ENCODE measurements around the gene CKS1B. TPM values are rescaled to one million over a fixed set of nuclear protein-coding genes. Genes with fewer than 3 reads are reported as not detected.

CKS1B gene
- total and polyA plus RNA-seq, 5 experiments from 2014 or later, result 11.1 to 66.6 (median 58.0) TPM

DNA sequence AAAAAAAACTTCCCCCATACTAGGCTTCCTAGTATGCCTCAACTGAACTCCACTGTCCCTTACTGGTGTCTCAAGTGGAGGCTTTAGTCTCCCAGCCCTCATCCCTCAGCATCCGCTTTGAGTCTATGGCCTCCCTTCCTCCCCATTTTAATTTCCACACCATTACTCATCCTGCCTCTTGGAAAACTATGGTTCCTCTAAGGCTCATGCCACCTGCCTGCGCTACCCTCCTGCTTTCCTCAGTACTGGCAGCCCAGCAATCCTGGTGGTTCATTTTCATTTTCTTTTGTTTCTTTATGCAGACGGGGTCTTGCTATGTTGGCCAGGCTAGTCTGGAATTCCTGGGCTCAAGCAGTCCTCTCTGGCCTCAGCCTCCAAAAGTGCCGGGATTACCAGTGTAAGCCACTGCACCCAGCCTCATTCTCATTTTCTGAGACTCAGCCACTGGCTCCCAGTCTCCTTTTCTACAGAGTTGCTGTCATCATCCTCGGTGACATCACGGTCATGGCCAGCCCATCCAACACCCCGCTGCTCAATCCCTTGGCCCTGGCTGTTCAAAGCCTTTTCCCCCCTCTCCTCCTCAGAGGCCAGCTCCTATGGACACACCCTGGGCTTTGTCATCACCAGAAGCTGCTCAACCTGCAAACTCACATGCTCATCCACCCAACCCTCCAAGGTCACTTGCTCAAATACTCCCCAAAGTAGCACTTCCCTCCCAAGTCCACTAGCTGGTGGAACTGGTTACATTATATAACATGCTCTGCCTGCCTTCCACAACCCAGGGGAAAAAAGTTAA, 35.7 kb upstream of the CKS1B start:
- POLR2A ChIA-PET, result interaction anchor here (0.7 to 4.0 kb wide), 7 partner anchors 9 to 312 kb away, joined by 3 to 87 read pairs (median 4); partner anchors contain the start of genes PBXIP1 and PYGO2
- ATAC-seq (no peak), DNase-seq (no peak)
- Mint-ChIP-seq H3K9me3 (peaks cover 0 to 2% (median 0%) of the 10 kb centered on the region in 9 donors), H3K36me3 (peaks cover 0 to under 1% (median 0%) of the 10 kb centered on the region in 3 donors), H3K4me3 (peak overlapping the region; percentile 38 to 93 (median 68)), H3K27me3 (no peaks in the 10 kb centered on the region), H3K4me1 (peaks cover 25 to 86% (median 72%) of the 10 kb centered on the region in 4 donors), H3K27ac (peak overlapping the region; percentile 82 to 100 (median 98))

GRCh38 chr1:154940213-154940560, 34.3 kb upstream of the CKS1B start:
- peaks cover 28 to 91% (median 74%) of the 10 kb centered on the region in 4 donors for H3K4me1 Mint-ChIP-seq
- DNase-seq, result no peak
- peaks cover 0 to 2% (median 0%) of the 10 kb centered on the region in 9 donors for H3K9me3 Mint-ChIP-seq
- peak overlapping the region in 2 of 10 donors; percentile 33 to 60 for H3K4me3 Mint-ChIP-seq
- H3K27ac Mint-ChIP-seq, result peak overlapping the region in 7 of 10 donors; percentile 20 to 92 (median 69)
- no peak for ATAC-seq
- H3K36me3 Mint-ChIP-seq, result peaks cover 0 to 13% (median 0%) of the 10 kb centered on the region in 3 donors
- POLR2A ChIA-PET, result interaction anchor here (1.2 to 2.9 kb wide), 4 partner anchors 8 to 270 kb away, joined by 3 to 19 read pairs (median 5); partner anchors contain the start of gene PYGO2
- no peaks in the 10 kb centered on the region for H3K27me3 Mint-ChIP-seq

- peak overlapping the region in 5 of 10 donors; percentile 5 to 54 (median 19) for H3K4me3 Mint-ChIP-seq
These were observed 33.8 kb upstream of the CKS1B start for GRCh38 chr1:154940651-154941194.

GRCh38 chr1:154941333-154942013, 33.0 kb upstream of the CKS1B start:
- Mint-ChIP-seq H3K27ac (peak overlapping the region; percentile 41 to 94 (median 73)), H3K4me1 (peaks cover 27 to 80% (median 67%) of the 10 kb centered on the region in 4 donors), H3K27me3 (no peaks in the 10 kb centered on the region), H3K4me3 (peak overlapping the region in 1 of 10 donors; percentile 38), H3K36me3 (peaks cover 0 to 25% (median 0%) of the 10 kb centered on the region in 3 donors), H3K9me3 (peaks cover 0 to under 1% (median 0%) of the 10 kb centered on the region in 9 donors)
- no peak for DNase-seq
- POLR2A ChIA-PET, result interaction anchor here (2.9 kb wide), 1 partner anchor 20 kb away, joined by 19 read pairs; the partner anchor contains the start of gene PYGO2
- ATAC-seq, result no peak

More at GRCh38 chr1:154940651-154941194, 33.8 kb upstream of the CKS1B start:
- POLR2A ChIA-PET, result interaction anchor here (1.2 to 2.9 kb wide), 4 partner anchors 8 to 271 kb away, joined by 3 to 19 read pairs (median 5); partner anchors contain the start of gene PYGO2
- Mint-ChIP-seq H3K9me3 (peaks cover 0 to 2% (median 0%) of the 10 kb centered on the region in 9 donors), H3K27ac (peak overlapping the region; percentile 21 to 92 (median 70)), H3K4me1 (peaks cover 28 to 86% (median 70%) of the 10 kb centered on the region in 4 donors), H3K27me3 (no peaks in the 10 kb centered on the region), H3K36me3 (peaks cover 0 to 17% (median 0%) of the 10 kb centered on the region in 3 donors)
- ATAC-seq, result no peak
- no peak for DNase-seq

- POLR2A ChIA-PET, result interaction anchor here (0.6 to 1.5 kb wide), 9 partner anchors 17 to 976 kb away, joined by 3 to 7 read pairs (median 3); partner anchors contain the start of genes CREB3L4 and PYGO2
- no peaks in the 10 kb centered on the region for H3K27me3 Mint-ChIP-seq
- peak in 1 of 10 donors; percentile 35 for DNase-seq
- H3K4me1 Mint-ChIP-seq, result peaks cover 24 to 64% (median 55%) of the 10 kb centered on the region in 4 donors
- H3K27ac Mint-ChIP-seq, result peak overlapping the region; percentile 78 to 94 (median 90)
- no peaks in the 10 kb centered on the region for H3K9me3 Mint-ChIP-seq
- peak overlapping the region in 5 of 10 donors; percentile 8 to 74 (median 38) for H3K4me3 Mint-ChIP-seq
- peak in 1 of 2 donors; percentile 24 for ATAC-seq
- peaks cover 0 to 46% (median 5%) of the 10 kb centered on the region in 3 donors for H3K36me3 Mint-ChIP-seq
These were observed 30.7 kb upstream of the CKS1B start for GRCh38 chr1:154943649-154944400.

GRCh38 chr1:154944401-154945159, 29.9 kb upstream of the CKS1B start:
- no peaks in the 10 kb centered on the region for H3K9me3 Mint-ChIP-seq
- POLR2A ChIA-PET, result interaction anchor here (1.0 to 1.9 kb wide), 8 partner anchors 8 to 384 kb away, joined by 3 to 8 read pairs (median 3); partner anchors contain the start of genes PMVK and PYGO2
- peak overlapping the region in 9 of 10 donors; percentile 74 to 95 (median 91) for H3K27ac Mint-ChIP-seq
- ATAC-seq (no peak), DNase-seq (no peak)
- no peaks in the 10 kb centered on the region for H3K27me3 Mint-ChIP-seq
- peaks cover 23 to 64% (median 54%) of the 10 kb centered on the region in 4 donors for H3K4me1 Mint-ChIP-seq
- peak overlapping the region in 1 of 10 donors; percentile 15 for H3K4me3 Mint-ChIP-seq
- H3K36me3 Mint-ChIP-seq, result peaks cover 0 to 52% (median 5%) of the 10 kb centered on the region in 3 donors

DNA sequence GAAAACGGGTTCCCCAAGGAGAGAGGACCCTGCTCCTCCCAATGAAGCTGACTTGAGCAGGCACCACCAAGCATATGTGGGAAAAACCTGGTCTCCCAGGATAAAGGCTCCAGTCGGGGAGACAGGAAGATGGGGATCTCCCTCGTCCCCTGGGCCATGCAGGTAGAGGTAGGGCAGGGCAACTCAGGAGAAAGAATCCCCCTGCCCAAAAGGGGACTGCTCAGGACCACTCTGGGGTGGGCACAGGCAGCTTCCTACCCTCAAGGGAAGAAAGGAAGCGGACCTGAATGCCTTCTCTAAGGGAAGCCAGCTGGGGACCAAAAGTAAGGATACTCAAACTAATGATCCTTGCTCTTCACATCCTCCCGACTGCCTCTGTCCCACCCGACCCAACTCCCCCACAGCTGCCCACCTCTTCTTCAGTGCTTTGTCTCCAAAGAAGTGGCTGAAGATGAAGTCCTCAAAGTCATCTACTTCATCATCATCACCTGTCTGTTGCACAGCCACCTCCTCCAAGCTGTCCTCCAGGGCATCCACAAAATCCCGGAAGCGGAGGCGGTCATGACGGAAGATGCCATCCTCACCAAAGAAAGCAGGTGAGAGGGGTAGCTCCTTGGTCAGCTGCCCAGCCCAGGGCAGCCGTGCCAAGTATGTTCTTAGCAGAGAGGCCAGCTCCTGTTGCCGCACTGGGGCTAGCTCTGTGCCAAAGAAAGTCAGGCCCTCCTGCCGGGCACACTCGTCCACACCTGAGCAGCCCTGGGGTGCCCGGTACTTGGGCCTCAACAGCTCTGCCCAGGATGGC, 29.1 kb upstream of the CKS1B start:
- DNase-seq (no peak), ATAC-seq (no peak)
- Mint-ChIP-seq H3K4me1 (peaks cover 23 to 60% (median 51%) of the 10 kb centered on the region in 4 donors), H3K4me3 (no peak overlapping the region), H3K27me3 (no peaks in the 10 kb centered on the region), H3K36me3 (peaks cover 0 to 57% (median 5%) of the 10 kb centered on the region in 3 donors), H3K27ac (peak overlapping the region in 7 of 10 donors; percentile 20 to 95 (median 43)), H3K9me3 (no peaks in the 10 kb centered on the region)
- POLR2A ChIA-PET, result interaction anchor here (1.3 to 1.9 kb wide), 3 partner anchors 8 to 72 kb away, joined by 3 to 8 read pairs (median 6); partner anchors contain the start of genes PMVK and PYGO2

DNA sequence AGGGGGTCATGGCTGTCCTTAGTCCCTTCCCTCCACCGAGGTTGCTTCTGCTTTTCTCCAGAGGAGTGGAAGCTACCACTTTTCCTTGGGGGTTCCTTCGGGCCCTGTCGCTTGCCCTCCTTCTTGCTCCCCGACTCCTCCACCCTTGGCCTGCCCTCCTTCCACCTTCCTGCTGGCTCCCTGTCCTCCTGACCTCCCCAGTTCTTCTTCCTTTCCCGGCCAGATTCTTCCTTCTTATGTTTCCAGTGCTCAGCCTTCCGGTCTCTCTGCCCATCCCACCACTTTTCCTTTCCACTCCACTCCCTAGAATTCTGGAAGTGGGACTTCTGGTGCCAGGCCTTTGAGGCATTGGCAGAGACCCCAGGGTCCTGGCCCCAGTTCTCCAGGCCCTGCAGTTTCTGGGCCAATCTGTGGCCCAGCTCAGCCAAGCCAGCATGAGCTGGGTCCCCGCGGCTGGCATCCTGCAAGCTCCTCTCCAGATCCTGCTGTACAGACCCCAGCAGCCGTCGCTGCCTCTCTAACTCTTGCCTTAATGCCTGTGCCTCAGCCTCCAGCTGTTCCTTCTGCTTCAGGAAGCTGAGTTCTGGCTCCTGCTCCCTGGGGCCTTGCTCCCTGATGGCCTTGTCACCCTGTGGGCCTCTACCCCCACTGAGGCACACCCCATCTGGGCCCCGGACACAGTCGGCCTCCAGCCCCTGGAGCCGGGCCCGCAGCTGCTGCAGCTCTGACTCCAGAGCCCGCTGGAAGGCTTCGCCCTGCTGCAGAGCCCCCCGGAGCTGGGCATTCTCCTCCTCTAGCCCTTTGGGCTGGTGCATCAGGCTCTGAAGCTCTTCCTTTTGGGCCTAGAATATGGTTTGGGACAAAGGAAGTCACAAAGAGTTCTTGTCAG, 28.3 kb upstream of the CKS1B start:
- Mint-ChIP-seq H3K4me3 (peak overlapping the region in 2 of 10 donors; percentile 26 to 45), H3K36me3 (peaks cover 0 to 65% (median 10%) of the 10 kb centered on the region in 3 donors), H3K27ac (peak overlapping the region in 8 of 10 donors; percentile 41 to 95 (median 72)), H3K9me3 (no peaks in the 10 kb centered on the region), H3K4me1 (peaks cover 23 to 60% (median 51%) of the 10 kb centered on the region in 4 donors), H3K27me3 (no peaks in the 10 kb centered on the region)
- POLR2A ChIA-PET, result interaction anchor here (0.6 to 1.9 kb wide), 2 partner anchors 9 kb away, joined by 3 to 8 read pairs; partner anchors contain the start of gene PMVK
- DNase-seq, result no peak
- ATAC-seq, result no peak

- Mint-ChIP-seq H3K36me3 (peaks cover 0 to 71% (median 10%) of the 10 kb centered on the region in 3 donors), H3K27me3 (no peaks in the 10 kb centered on the region), H3K27ac (peak overlapping the region in 4 of 10 donors; percentile 40 to 92 (median 60)), H3K4me3 (no peak overlapping the region), H3K4me1 (peaks cover 35 to 60% (median 56%) of the 10 kb centered on the region in 4 donors), H3K9me3 (no peaks in the 10 kb centered on the region)
- ATAC-seq (no peak), DNase-seq (no peak)
- POLR2A ChIA-PET, result interaction anchor here (0.5 to 2.4 kb wide), 6 partner anchors 8 to 163 kb away, joined by 3 to 18 read pairs (median 4); partner anchors contain the start of genes PMVK and PYGO2
These were observed 26.4 kb upstream of the CKS1B start for GRCh38 chr1:154948079-154948478.
